ENCODE data around the gene STMN3.

STMN3 gene

GRCh38 chr20:63673951-63674350 is 20.7 kb upstream of the STMN3 start:
- no peak overlapping the region for H3K4me3 ChIP-seq (ENCODE audit: low read depth, low read length)
- no peaks in the 10 kb centered on the region for H3K4me1 ChIP-seq (ENCODE audit: control insufficient read depth, insufficient read depth, low read length)
- H3K27ac ChIP-seq (ENCODE audit: extremely low read depth, low read depth, low read length): no peak overlapping the region
- TF ChIP-seq TSHZ1 (tag by site-specific recombination; IDR thresholded peaks at IDR 0.05; ENCODE audit: borderline replicate concordance): no peak
- no peak for TF ChIP-seq ZNF174 (tag by site-specific recombination; IDR thresholded peaks at IDR 0.05)
- TF ChIP-seq ZBTB7A (tag by site-specific recombination; IDR thresholded peaks at IDR 0.05; ENCODE audit: low read depth): no peak
- TF ChIP-seq ZNF660 (tag by site-specific recombination; IDR thresholded peaks at IDR 0.05): no peak
- TF ChIP-seq ZNF24 (tag by site-specific recombination; IDR thresholded peaks at IDR 0.05): no peak
- no peak for TF ChIP-seq ZFHX2 (tag by site-specific recombination; conservative IDR thresholded peaks at IDR 0.05)
- no peak for TF ChIP-seq ZNF398 (tag by site-specific recombination; IDR thresholded peaks at IDR 0.05)
- TF ChIP-seq ZNF600 (tag by site-specific recombination; IDR thresholded peaks at IDR 0.05): no peak
- no peak for TF ChIP-seq ZBTB10 (tag by site-specific recombination; IDR thresholded peaks at IDR 0.05)
- TF ChIP-seq ZNF670 (tag by site-specific recombination; IDR thresholded peaks at IDR 0.05; ENCODE audit: low read depth): no peak
- no peak for TF ChIP-seq ZBTB20 (tag by site-specific recombination; IDR thresholded peaks at IDR 0.05)
- TF ChIP-seq ZNF518A (tag by site-specific recombination; conservative IDR thresholded peaks at IDR 0.05; ENCODE audit: low read depth): no peak
- no peak for TF ChIP-seq ZNF341 (tag by site-specific recombination; IDR thresholded peaks at IDR 0.05; ENCODE audit: low read depth)
- no peak for TF ChIP-seq TCF7L2 (IDR thresholded peaks at IDR 0.05; ENCODE audit: borderline replicate concordance, low read depth, low read length)
- no peak for TF ChIP-seq KLF1 (tag by site-specific recombination; IDR thresholded peaks at IDR 0.05)
- no peak for TF ChIP-seq PATZ1 (tag by site-specific recombination; IDR thresholded peaks at IDR 0.05)
- H3K36me3 ChIP-seq (ENCODE audit: control insufficient read depth in 2 of 2, insufficient read depth in 1 of 2, low read length in 2 of 2): peaks cover 9 to 65% of the 10 kb centered on the region in 2 experiments; a peak in 2 of 3 replicates
- POLR2A ChIA-PET: interaction anchor here (0.7 kb wide), 1 partner anchor 144 kb away, joined by 3 read pairs; no protein-coding TSS in a partner anchor
- no peaks in the 10 kb centered on the region for H3K9me3 ChIP-seq (ENCODE audit: control insufficient read depth, insufficient read depth, low read depth, low read length)
- CTCF ChIA-PET: no interaction called here

Measured in HEK293 (cell line).